Upper lobe of right lung (tissue), 1 donor: ENCODE results near the gene GLI2. TPM values are rescaled to one million over a fixed set of nuclear protein-coding genes. Genes with fewer than 3 reads are reported as not detected.

Source experiments
- ATAC-seq: fragments of 200-7000 bp; cut with Tn5 transposase; one replicate; pipeline ENCODE4 v1.9.1; 2020; ENCODE audit warnings: mild to moderate bottlenecking, moderate library complexity
- DNase-seq: peaks from one replicate; pipeline ENCODE4 v3.0.0-alpha.2; 2020
- H3K27ac ChIP-seq: fragments of 200-600 bp; one replicate; pipeline ENCODE4 v1.8.0; 2022
- H3K27me3 ChIP-seq: fragments of 200-600 bp; one replicate; pipeline ENCODE4 v1.8.0; 2022; ENCODE audit warnings: mild to moderate bottlenecking
- H3K36me3 ChIP-seq: fragments of 200-600 bp; one replicate; pipeline ENCODE4 v1.8.0; 2022
- H3K4me1 ChIP-seq: fragments of 200-600 bp; one replicate; pipeline ENCODE4 v1.8.0; 2022
- H3K4me3 ChIP-seq: fragments of 200-600 bp; one replicate; pipeline ENCODE4 v1.8.0; 2022; ENCODE audit warnings: mild to moderate bottlenecking
- H3K9me3 ChIP-seq: fragments of 200-600 bp; one replicate; pipeline ENCODE4 v1.8.0; 2022
- CTCF ChIP-seq: fragments of 200-600 bp; IDR thresholded peaks from one replicate; pipeline ENCODE4 v1.8.0; 2022; ENCODE audit warnings: antibody characterized with exemption
- intact Hi-C: fragments of 100-400 bp; cut with DNase I; formaldehyde crosslinking; loops from one replicate; pipeline ENCODE4 v1.11.0; 2022
- total RNA-seq: library from RNA; stranded (reverse); fragmentation: NEBNext Ultra II Directional; extraction: Animal tissue kit (Norgen Biotek cat#: 25700); gene quantifications from one replicate; pipeline ENCODE4 v1.2.1, GENCODE V29; 2021
- donor health status: DM: no; HTN: yes; CAD: no; lungs with severe emphysema.

GLI2 gene
- total RNA-seq, 1 donor from 2014 or later, result 4.7 TPM

DNA sequence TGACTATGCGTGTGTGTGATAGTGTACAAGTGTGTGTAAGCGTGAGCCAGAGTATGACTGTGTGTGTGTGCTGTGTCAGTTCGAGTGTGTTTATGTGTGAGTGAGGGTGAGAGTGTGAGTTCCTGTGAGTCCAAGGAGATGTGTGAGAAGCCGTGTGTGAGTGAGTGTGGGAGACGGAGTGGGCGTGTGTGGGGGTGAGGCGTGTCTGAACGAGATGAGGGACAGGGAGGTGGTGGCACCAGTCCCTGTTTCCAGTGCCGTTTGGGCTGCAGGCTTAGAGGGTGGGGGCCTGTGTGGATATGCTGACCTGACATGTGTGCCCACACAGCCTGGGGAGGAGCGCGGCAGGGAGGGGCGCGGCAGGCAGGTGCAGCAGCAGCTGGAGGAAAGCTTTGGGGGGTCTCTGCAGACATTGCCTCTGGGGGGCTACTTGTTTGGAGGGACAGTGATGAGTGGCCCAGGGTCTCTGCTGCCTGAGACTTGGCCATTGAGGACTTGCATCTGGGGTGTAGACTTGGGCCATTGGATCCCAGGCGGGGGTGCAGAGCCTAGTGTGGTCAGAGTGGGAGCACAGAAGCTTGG is 41.6 kb downstream of the GLI2 start:
- Histone ChIP-seq H3K36me3 (no peaks in the 10 kb centered on the region), H3K27ac (no peak overlapping the region), H3K27me3 (no peaks in the 10 kb centered on the region), H3K9me3 (no peaks in the 10 kb centered on the region), H3K4me1 (no peaks in the 10 kb centered on the region), H3K4me3 (no peak overlapping the region)
- DNase-seq (no peak), ATAC-seq (no peak)
- TF ChIP-seq CTCF, result no peak
- intact Hi-C loops, result no loop called here

DNA sequence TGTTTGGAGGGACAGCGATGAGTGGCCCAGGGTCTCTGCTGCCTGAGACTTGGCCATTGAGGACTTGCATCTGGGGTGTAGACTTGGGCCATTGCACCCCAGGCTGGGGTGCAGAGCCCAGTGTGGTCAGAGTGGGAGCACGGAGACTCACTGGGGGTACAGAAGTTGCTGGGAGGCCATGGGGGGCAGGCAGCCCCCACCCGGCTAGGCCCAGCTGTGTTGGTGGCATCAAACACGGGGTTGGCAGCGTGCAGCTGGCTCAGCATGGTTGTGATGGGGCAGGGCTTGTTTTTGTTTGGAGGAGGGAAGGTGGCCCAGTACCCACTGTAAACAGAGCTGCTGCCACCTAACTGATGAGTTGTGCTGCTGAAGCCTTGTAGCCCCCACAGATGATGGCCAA is 42.1 kb downstream of the GLI2 start:
- no peaks in the 10 kb centered on the region for H3K27me3 ChIP-seq
- no peak for TF ChIP-seq CTCF
- no peaks in the 10 kb centered on the region for H3K36me3 ChIP-seq
- H3K27ac ChIP-seq, result no peak overlapping the region
- DNase-seq (no peak), ATAC-seq (no peak)
- intact Hi-C loops, result no loop called here
- no peaks in the 10 kb centered on the region for H3K4me1 ChIP-seq
- no peaks in the 10 kb centered on the region for H3K9me3 ChIP-seq
- H3K4me3 ChIP-seq, result no peak overlapping the region

- H3K27me3 ChIP-seq, result no peaks in the 10 kb centered on the region
- DNase-seq (no peak), ATAC-seq (no peak)
- TF ChIP-seq CTCF, result no peak
- H3K9me3 ChIP-seq, result no peaks in the 10 kb centered on the region
- H3K4me3 ChIP-seq, result no peak overlapping the region
- intact Hi-C loops, result no loop called here
- no peak overlapping the region for H3K27ac ChIP-seq
- no peaks in the 10 kb centered on the region for H3K36me3 ChIP-seq
- peaks cover 2% of the 10 kb centered on the region for H3K4me1 ChIP-seq
Observed at GRCh38 chr2:120778244-120778643, 42.6 kb downstream of the GLI2 start.

DNA sequence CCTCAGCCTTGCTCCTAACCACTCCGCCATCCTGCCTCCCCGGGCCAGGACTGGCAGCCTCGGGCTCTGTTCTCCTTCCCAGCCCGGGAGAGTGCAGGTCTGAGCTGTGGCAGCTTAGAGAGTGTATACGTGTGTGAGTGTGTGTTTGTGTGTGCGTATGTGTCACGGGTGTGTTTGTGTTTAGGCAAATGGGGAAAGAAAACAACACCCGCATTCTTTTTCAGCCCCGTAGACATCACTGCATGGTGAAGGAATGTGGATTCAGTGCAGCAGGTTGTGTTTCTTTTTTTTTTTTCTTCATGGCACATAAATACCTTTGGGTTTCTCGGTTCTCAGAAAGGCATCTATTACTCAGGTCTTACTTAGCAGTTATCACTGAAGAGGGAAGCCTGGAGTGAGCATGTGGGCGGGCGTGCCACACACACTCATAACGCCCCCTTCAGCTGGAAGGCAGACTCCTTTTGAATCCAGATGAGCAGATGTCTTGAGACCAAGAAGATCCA is 44.2 kb downstream of the GLI2 start:
- ATAC-seq, result peak; percentile 6
- H3K4me3 ChIP-seq, result no peak overlapping the region
- no peak for DNase-seq
- no peaks in the 10 kb centered on the region for H3K27me3 ChIP-seq
- H3K9me3 ChIP-seq, result no peaks in the 10 kb centered on the region
- H3K27ac ChIP-seq, result no peak overlapping the region
- TF ChIP-seq CTCF, result no peak
- H3K4me1 ChIP-seq, result peaks cover 5% of the 10 kb centered on the region
- no peaks in the 10 kb centered on the region for H3K36me3 ChIP-seq
- intact Hi-C loops, result no loop called here

GRCh38 chr2:120780402-120780801 is 44.7 kb downstream of the GLI2 start:
- no peak for TF ChIP-seq CTCF

DNA sequence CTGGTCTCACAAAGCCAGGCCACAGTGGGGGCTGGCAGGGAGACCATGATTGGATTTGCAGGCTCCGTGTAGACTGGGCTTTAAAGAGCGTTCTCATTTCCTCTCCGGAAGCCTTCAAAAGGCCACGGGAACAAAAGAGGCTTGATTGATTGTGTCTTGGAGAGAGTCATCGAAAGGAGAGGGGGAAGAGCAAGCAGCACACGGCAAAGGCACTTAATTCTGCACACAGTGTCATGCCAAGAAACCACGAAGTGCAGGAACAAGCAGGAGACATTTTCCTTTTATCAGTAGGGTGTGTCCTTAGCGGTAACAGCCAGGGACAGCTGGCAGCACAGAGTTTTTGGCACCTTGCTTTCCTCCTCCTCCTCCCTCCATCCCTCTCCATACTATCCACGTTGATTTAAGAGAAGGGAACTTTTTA is 47.7 kb downstream of the GLI2 start:
- intact Hi-C loops, result no loop called here
- H3K4me3 ChIP-seq, result no peak overlapping the region
- DNase-seq (no peak), ATAC-seq (no peak)
- H3K27ac ChIP-seq, result no peak overlapping the region
- TF ChIP-seq CTCF, result no peak
- no peaks in the 10 kb centered on the region for H3K27me3 ChIP-seq
- no peaks in the 10 kb centered on the region for H3K9me3 ChIP-seq
- no peaks in the 10 kb centered on the region for H3K36me3 ChIP-seq
- H3K4me1 ChIP-seq, result peaks cover 5% of the 10 kb centered on the region

More at GRCh38 chr2:120780402-120780801, 44.7 kb downstream of the GLI2 start:
- Histone ChIP-seq H3K9me3 (no peaks in the 10 kb centered on the region), H3K4me3 (no peak overlapping the region), H3K36me3 (no peaks in the 10 kb centered on the region), H3K4me1 (peaks cover 5% of the 10 kb centered on the region), H3K27me3 (no peaks in the 10 kb centered on the region), H3K27ac (no peak overlapping the region)
- ATAC-seq (no peak), DNase-seq (no peak)
- intact Hi-C loops, result no loop called here
